ENCODE measurements around the gene POU2F2. TPM values are rescaled to one million over a fixed set of nuclear protein-coding genes. Genes with fewer than 3 reads are reported as not detected.

The POU2F2 gene
- total RNA-seq, 1 donor from 2014 or later, result 1.6 TPM

DNA sequence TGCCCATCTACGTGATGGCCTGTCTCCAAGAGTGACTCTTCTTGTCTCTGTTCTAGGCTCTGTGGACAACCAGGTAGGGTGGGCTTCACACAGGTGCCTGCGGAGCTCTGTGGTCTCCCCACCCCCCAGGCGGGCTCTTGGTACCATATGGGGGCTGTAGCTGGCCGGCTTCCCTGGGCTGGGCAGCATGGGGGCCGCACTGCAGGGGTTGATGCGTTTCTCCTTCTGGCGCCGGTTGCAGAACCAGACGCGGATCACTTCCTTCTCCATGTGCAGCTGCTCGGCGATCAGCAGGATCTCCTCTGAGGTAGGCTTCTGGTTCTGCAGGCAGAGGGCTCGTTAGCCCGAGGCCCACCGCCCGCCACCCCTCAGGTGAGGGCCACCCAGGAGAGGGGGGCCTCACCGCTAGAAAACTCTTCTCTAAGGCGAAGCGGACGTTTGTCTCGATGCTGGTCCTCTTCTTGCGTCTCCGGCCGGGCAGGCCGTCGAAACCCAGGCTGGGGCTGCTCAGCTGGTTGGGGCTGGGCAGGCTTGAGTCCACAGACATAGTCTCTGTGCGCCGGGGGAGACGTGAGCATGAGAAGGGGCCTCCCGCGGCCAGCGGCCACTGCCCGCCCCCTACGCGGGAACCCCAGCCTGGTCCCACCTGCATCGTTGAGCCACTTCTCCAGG, 37.0 kb downstream of the POU2F2 start:
- no peak for DNase-seq (ENCODE audit: low spot score, unreplicated experiment)
- Mint-ChIP-seq H3K4me1 (ENCODE audit: low read depth) (no peaks in the 10 kb centered on the region), H3K9me3 (ENCODE audit: low read depth) (no peaks in the 10 kb centered on the region), H3K36me3 (ENCODE audit: insufficient read depth) (no peaks in the 10 kb centered on the region), H3K4me3 (ENCODE audit: low read depth) (no peak overlapping the region), H3K27me3 (peaks cover 29% of the 10 kb centered on the region), H3K27ac (no peak overlapping the region)
- TF ChIP-seq, protein P1, sequence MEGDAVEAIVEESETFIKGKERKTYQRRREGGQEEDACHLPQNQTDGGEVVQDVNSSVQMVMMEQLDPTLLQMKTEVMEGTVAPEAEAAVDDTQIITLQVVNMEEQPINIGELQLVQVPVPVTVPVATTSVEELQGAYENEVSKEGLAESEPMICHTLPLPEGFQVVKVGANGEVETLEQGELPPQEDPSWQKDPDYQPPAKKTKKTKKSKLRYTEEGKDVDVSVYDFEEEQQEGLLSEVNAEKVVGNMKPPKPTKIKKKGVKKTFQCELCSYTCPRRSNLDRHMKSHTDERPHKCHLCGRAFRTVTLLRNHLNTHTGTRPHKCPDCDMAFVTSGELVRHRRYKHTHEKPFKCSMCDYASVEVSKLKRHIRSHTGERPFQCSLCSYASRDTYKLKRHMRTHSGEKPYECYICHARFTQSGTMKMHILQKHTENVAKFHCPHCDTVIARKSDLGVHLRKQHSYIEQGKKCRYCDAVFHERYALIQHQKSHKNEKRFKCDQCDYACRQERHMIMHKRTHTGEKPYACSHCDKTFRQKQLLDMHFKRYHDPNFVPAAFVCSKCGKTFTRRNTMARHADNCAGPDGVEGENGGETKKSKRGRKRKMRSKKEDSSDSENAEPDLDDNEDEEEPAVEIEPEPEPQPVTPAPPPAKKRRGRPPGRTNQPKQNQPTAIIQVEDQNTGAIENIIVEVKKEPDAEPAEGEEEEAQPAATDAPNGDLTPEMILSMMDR (IDR thresholded peaks at IDR 0.05; ENCODE audit: unreplicated experiment), result no peak

DNA sequence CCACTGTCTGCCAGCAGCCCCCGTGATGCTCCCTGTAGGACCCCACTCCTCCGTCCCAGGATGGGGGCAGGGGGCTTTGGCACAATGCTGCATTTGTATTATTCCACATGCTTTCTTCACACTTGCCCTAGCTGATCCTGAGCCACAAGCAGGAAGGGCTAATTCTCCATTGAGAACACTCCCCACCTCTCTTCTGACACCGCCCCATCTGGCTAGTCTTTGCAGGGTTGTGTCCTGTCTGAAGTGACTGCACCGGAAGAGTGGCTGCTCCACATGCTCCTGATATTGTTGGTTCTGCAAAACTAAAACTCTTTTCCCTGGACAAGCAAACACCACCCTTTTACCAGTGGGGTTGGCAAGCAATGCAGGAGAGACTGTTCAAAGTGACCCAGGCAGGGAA, 38.3 kb downstream of the POU2F2 start:
- no peak overlapping the region for H3K27ac Mint-ChIP-seq
- no peaks in the 10 kb centered on the region for H3K4me1 Mint-ChIP-seq (ENCODE audit: low read depth)
- H3K36me3 Mint-ChIP-seq (ENCODE audit: insufficient read depth), result no peaks in the 10 kb centered on the region
- H3K9me3 Mint-ChIP-seq (ENCODE audit: low read depth), result no peaks in the 10 kb centered on the region
- no peak for DNase-seq (ENCODE audit: low spot score, unreplicated experiment)
- TF ChIP-seq, protein P1 (IDR thresholded peaks at IDR 0.05; ENCODE audit: unreplicated experiment), result no peak
- H3K27me3 Mint-ChIP-seq, result peaks cover 33% of the 10 kb centered on the region
- no peak overlapping the region for H3K4me3 Mint-ChIP-seq (ENCODE audit: low read depth)

DNA sequence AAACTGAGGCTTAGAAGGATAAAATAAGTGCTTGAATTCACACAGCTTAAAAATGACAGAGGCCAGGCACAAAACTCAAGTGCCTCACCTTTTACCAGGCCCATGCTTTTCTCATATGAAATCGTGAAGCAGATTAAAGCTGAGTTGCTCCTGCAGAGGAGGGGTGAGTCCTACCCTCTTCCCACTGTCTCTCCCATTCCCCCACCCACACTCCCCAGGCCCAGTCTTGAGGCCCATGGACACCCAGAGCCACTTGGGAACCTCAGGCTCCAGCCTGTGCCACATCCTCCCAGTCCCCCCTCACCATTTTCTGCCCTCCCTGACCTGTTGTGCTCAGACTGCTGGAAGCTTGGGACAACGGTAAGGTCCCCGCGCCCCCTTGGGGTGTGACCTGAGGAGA, 38.7 kb downstream of the POU2F2 start:
- H3K27me3 Mint-ChIP-seq, result peaks cover 33% of the 10 kb centered on the region
- H3K36me3 Mint-ChIP-seq (ENCODE audit: insufficient read depth), result no peaks in the 10 kb centered on the region
- H3K9me3 Mint-ChIP-seq (ENCODE audit: low read depth), result no peaks in the 10 kb centered on the region
- H3K4me1 Mint-ChIP-seq (ENCODE audit: low read depth), result no peaks in the 10 kb centered on the region
- no peak for DNase-seq (ENCODE audit: low spot score, unreplicated experiment)
- H3K4me3 Mint-ChIP-seq (ENCODE audit: low read depth), result no peak overlapping the region
- H3K27ac Mint-ChIP-seq, result no peak overlapping the region
- TF ChIP-seq, protein P1 (IDR thresholded peaks at IDR 0.05; ENCODE audit: unreplicated experiment), result no peak

DNA sequence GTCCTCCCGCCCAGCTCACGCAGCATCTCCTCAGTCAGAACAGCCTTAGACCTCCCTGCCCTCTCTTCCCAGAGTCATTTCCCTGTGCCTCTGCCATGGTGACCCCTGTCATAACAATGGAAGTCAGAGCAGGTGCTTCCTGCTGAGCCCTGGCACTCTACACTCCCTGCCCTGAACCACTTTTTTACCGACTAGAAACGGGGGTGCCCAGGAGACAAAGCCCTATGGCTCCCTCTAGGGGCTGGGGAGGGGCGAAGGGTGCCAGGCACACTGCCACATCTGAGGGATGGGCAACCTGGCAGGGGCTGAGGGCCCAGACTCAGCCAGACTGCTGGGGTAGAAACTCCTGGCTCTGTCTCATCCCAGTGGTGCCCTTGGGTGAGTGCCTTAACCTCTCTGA, 39.9 kb downstream of the POU2F2 start:
- no peaks in the 10 kb centered on the region for H3K9me3 Mint-ChIP-seq (ENCODE audit: low read depth)
- DNase-seq (ENCODE audit: low spot score, unreplicated experiment), result no peak
- H3K36me3 Mint-ChIP-seq (ENCODE audit: insufficient read depth), result no peaks in the 10 kb centered on the region
- no peaks in the 10 kb centered on the region for H3K4me1 Mint-ChIP-seq (ENCODE audit: low read depth)
- no peak overlapping the region for H3K27ac Mint-ChIP-seq
- no peak overlapping the region for H3K4me3 Mint-ChIP-seq (ENCODE audit: low read depth)
- peaks cover 33% of the 10 kb centered on the region for H3K27me3 Mint-ChIP-seq
- TF ChIP-seq, protein P1 (IDR thresholded peaks at IDR 0.05; ENCODE audit: unreplicated experiment), result peak; percentile 24

DNA sequence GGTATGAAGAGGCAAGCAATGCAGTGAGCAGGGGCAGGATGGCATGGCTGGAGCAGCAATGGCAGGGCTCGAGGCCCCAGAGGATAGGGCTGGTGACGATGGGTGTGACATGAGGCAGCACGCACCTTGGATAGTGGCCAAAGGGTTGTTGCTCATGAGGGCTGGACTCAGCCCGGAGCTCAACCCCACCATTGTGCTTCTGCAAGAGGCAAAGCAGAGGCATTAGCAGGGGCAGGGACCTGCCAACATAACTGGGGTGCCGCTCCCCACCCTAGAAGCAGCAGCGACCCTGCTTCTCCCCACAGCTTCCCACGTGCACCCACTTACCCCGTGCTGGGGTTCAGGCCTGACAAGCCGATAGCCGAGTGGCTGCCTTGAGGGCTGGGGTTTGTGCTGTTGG, 40.5 kb downstream of the POU2F2 start:
- Mint-ChIP-seq H3K27me3 (peaks cover 31% of the 10 kb centered on the region), H3K4me1 (ENCODE audit: low read depth) (peaks cover 2% of the 10 kb centered on the region), H3K36me3 (ENCODE audit: insufficient read depth) (no peaks in the 10 kb centered on the region), H3K9me3 (ENCODE audit: low read depth) (no peaks in the 10 kb centered on the region), H3K4me3 (ENCODE audit: low read depth) (no peak overlapping the region), H3K27ac (no peak overlapping the region)
- TF ChIP-seq, protein P1 (IDR thresholded peaks at IDR 0.05; ENCODE audit: unreplicated experiment), result no peak
- no peak for DNase-seq (ENCODE audit: low spot score, unreplicated experiment)
